SK-N-SH (cell line): ENCODE results near the gene GKN1. TPM values are rescaled to one million over a fixed set of nuclear protein-coding genes. Genes with fewer than 3 reads are reported as not detected.

ENCODE experiments used
- CTCF ChIA-PET: fragments of 300-600, 350-600 bp; formaldehyde crosslinking; extraction: SDS; loops from one replicate; lab custom pipeline; 2021; lab: Yijun Ruan, JAX
- POLR2A ChIA-PET: fragments of 350-600 bp; sonication (Branson Sonifier 250); formaldehyde crosslinking; extraction: SDS; loops from one replicate; lab custom pipeline; 2020; ENCODE audit warnings: antibody characterized with exemption, inconsistent platforms; lab: Yijun Ruan, JAX
- DNase-seq: peaks from one replicate; pipeline ENCODE4 v3.0.0; 2012
- H2AFZ ChIP-seq: fragments of 200-600 bp; sonication (generic); 2 replicates; pipeline ENCODE4 v1.8.1; 2016; ENCODE audit warnings: antibody characterized with exemption, mild to moderate bottlenecking, low read depth
- H3F3A ChIP-seq: fragments of 200-600 bp; sonication (generic); replicated peaks from 2 replicates; pipeline ENCODE3; 2016; ENCODE audit warnings: antibody characterized with exemption, mild to moderate bottlenecking; ENCODE audit not compliant: insufficient read depth
- H3K27ac ChIP-seq, 2 experiments: fragments of 200-500 bp in 1 of 2; fragments of 200-600 bp in 1 of 2; sonication (Bioruptor generic) in 1 of 2; sonication (generic), shearing (Covaris generic) in 1 of 2; 2 replicates each; pipeline versions ENCODE4 v1.5.1 to v1.6.1; 2014 to 2016; ENCODE audit warnings: low read depth in 2 of 2, inconsistent platforms in 1 of 2, low read length in 1 of 2, mild to moderate bottlenecking in 1 of 2, mixed read lengths in 1 of 2
- H3K27me3 ChIP-seq: fragments of 200-600 bp; sonication (generic), shearing (Covaris generic); 2 replicates; pipeline ENCODE4 v1.6.1; 2016; ENCODE audit warnings: mixed run types; ENCODE audit not compliant: insufficient read depth
- H3K36me3 ChIP-seq, 2 experiments: fragments of 200-500 bp in 1 of 2; fragments of 200-600 bp in 1 of 2; sonication (Bioruptor generic) in 1 of 2; sonication (generic) in 1 of 2; replicated peaks in 1 of 2; 2 replicates each; pipeline versions ENCODE3 to v1.5.1; 2014 to 2016; ENCODE audit warnings: low read length in 1 of 2, mild to moderate bottlenecking in 1 of 2; ENCODE audit not compliant: insufficient read depth in 2 of 2, control insufficient read depth in 1 of 2
- H3K4me1 ChIP-seq, 2 experiments: fragments of 200-500 bp in 1 of 2; fragments of 200-600 bp in 1 of 2; sonication (Bioruptor generic) in 1 of 2; sonication (generic), shearing (Covaris generic) in 1 of 2; 2 replicates each; pipeline versions ENCODE4 v1.5.1 to v1.6.1; 2014 to 2016; ENCODE audit warnings: low read depth in 1 of 2, low read length in 1 of 2, mixed run types in 1 of 2; ENCODE audit not compliant: insufficient read depth in 2 of 2, control insufficient read depth in 1 of 2
- H3K4me2 ChIP-seq: fragments of 200-600 bp; sonication (generic), shearing (Covaris generic); 2 replicates; pipeline ENCODE4 v1.6.1; 2017; ENCODE audit warnings: mixed run types
- H3K4me3 ChIP-seq, 2 experiments: fragments of 200-500 bp in 1 of 2; fragments of 200-600 bp in 1 of 2; sonication (Bioruptor generic) in 1 of 2; sonication (generic), shearing (Covaris generic) in 1 of 2; 2 replicates each; pipeline versions ENCODE4 v1.5.1 to v1.8.1; 2014 to 2016; ENCODE audit warnings: low read depth in 2 of 2, inconsistent platforms in 1 of 2, low read length in 1 of 2, mild to moderate bottlenecking in 1 of 2, mixed read lengths in 1 of 2, moderate library complexity in 1 of 2
- H3K79me2 ChIP-seq: fragments of 200-600 bp; sonication (generic); 2 replicates; pipeline ENCODE4 v1.8.1; 2017; ENCODE audit warnings: mild to moderate bottlenecking; ENCODE audit not compliant: insufficient read depth
- H3K9ac ChIP-seq: fragments of 200-600 bp; sonication (generic); 2 replicates; pipeline ENCODE4 v1.6.1; 2017; ENCODE audit warnings: mixed run types
- H3K9me2 ChIP-seq: fragments of 200-600 bp; sonication (generic); 2 replicates; pipeline ENCODE4 v1.6.1; 2017; ENCODE audit warnings: mixed run types
- H3K9me3 ChIP-seq: fragments of 200-600 bp; sonication (generic); 2 replicates; pipeline ENCODE4 v1.6.1; 2017; ENCODE audit warnings: mixed run types, mild to moderate bottlenecking, moderate library complexity
- H4K20me1 ChIP-seq: fragments of 200-600 bp; sonication (generic); 2 replicates; pipeline ENCODE4 v1.6.1; 2017; ENCODE audit warnings: mild to moderate bottlenecking, mixed run types; ENCODE audit not compliant: insufficient read depth
- CHD2 ChIP-seq: fragments of 150-350 bp; IDR thresholded peaks from 2 replicates; pipeline ENCODE4 v1.6.1; 2018; ENCODE audit warnings: low read length; ENCODE audit not compliant: partially characterized antibody
- EP300 ChIP-seq, 2 experiments: IDR thresholded peaks; 2 replicates each; pipeline versions ENCODE4 v1.4.0 to v1.6.1; 2012; ENCODE audit warnings: borderline replicate concordance in 1 of 2, low read depth in 1 of 2, low read length in 1 of 2
- EZH2phosphoT487 ChIP-seq: fragments of 200-600 bp; sonication (generic); IDR thresholded peaks from 2 replicates; pipeline ENCODE4 v1.6.1; 2017; ENCODE audit warnings: low read depth, mixed run types, mild to moderate bottlenecking, antibody characterized with exemption, moderate library complexity, borderline replicate concordance
- FOXJ3 ChIP-seq: sonication (generic); formaldehyde crosslinking; IDR thresholded peaks from 2 replicates; pipeline ENCODE4 v1.5.1; 2020; ENCODE audit warnings: mild to moderate bottlenecking, missing genetic modification reagents
- GABPA ChIP-seq: IDR thresholded peaks from 2 replicates; pipeline ENCODE4 v1.4.0; 2012; ENCODE audit warnings: low read depth, mild to moderate bottlenecking
- GATA2 ChIP-seq: sonication (generic); formaldehyde crosslinking; IDR thresholded peaks from 2 replicates; pipeline ENCODE4 v1.5.0; 2020; ENCODE audit warnings: mild to moderate bottlenecking, missing genetic modification reagents
- IRF3 ChIP-seq: fragments of 150-350 bp; IDR thresholded peaks from 2 replicates; pipeline ENCODE4 v1.6.1; 2016; ENCODE audit warnings: mild to moderate bottlenecking, low read depth, low read length
- JUND ChIP-seq: IDR thresholded peaks from 2 replicates; pipeline ENCODE4 v1.4.0; 2012
- MAX ChIP-seq: IDR thresholded peaks from 2 replicates; pipeline ENCODE4 v1.4.0; 2012; ENCODE audit warnings: low read depth
- MXI1 ChIP-seq: IDR thresholded peaks from 2 replicates; pipeline ENCODE4 v1.6.1; 2012; ENCODE audit warnings: mild to moderate bottlenecking, low read depth, low read length, improper control_type of control experiment
- NFIC ChIP-seq: IDR thresholded peaks from 2 replicates; pipeline ENCODE4 v1.4.0; 2012; ENCODE audit warnings: borderline replicate concordance
- NRF1 ChIP-seq: IDR thresholded peaks from 2 replicates; pipeline ENCODE4 v1.6.1; 2012; ENCODE audit warnings: low read depth, mild to moderate bottlenecking, low read length
- RCOR1 ChIP-seq: fragments of 150-350 bp; IDR thresholded peaks from 2 replicates; pipeline ENCODE4 v1.6.1; 2017; ENCODE audit warnings: antibody characterized with exemption, low read length
- REST ChIP-seq: IDR thresholded peaks from 2 replicates; pipeline ENCODE4 v1.6.1; 2012; ENCODE audit warnings: mild to moderate bottlenecking, low read depth, low read length, moderate library complexity
- SIN3A ChIP-seq: IDR thresholded peaks from 2 replicates; pipeline ENCODE4 v1.6.1; 2012; ENCODE audit warnings: low read depth, mild to moderate bottlenecking, low read length, moderate library complexity, borderline replicate concordance
- SMC3 ChIP-seq: IDR thresholded peaks from 2 replicates; pipeline ENCODE4 v1.6.1; 2012; ENCODE audit warnings: low read depth, low read length, improper control_type of control experiment
- TCF12 ChIP-seq: IDR thresholded peaks from 2 replicates; pipeline ENCODE4 v1.4.0; 2012
- USF1 ChIP-seq: IDR thresholded peaks from 2 replicates; pipeline ENCODE4 v1.4.0; 2012; ENCODE audit warnings: low read depth, borderline replicate concordance
- USF2 ChIP-seq: fragments of 150-350 bp; IDR thresholded peaks from 2 replicates; pipeline ENCODE4 v1.6.1; 2017; ENCODE audit warnings: antibody characterized with exemption, low read length, low read depth, borderline replicate concordance
- ZBTB33 ChIP-seq: IDR thresholded peaks from 2 replicates; pipeline ENCODE4 v1.4.0; 2012; ENCODE audit warnings: low read depth, borderline replicate concordance
- WGBS: methylation state at CpG from one replicate; pipeline ENCODE4 v1.1.6; 2017; ENCODE audit warnings: low lambda C conversion rate; 5-methylcytosine and 5-hydroxymethylcytosine counted together
- polyA plus RNA-seq, 3 experiments: library from polyadenylated mRNA; depleted of rRNA; stranded (reverse); fragments of >200 nt; gene quantifications; 2 replicates each; pipeline ENCODE4 v1.2.3, GENCODE V29; 2012

Gene GKN1
- polyA plus RNA-seq, 1 of the 3 experiments (the other 2 are of a cell fraction), result not detected

- Histone ChIP-seq H3F3A (peaks cover 3% of the 10 kb centered on the region), H3K4me1 (no peaks in the 10 kb centered on the region; a peak in 1 of 4 replicates), H2AFZ (no peak overlapping the region), H3K4me2 (no peak overlapping the region), H3K9ac (no peak overlapping the region), H3K9me3 (no peaks in the 10 kb centered on the region), H4K20me1 (no peaks in the 10 kb centered on the region), H3K9me2 (no peaks in the 10 kb centered on the region), H3K4me3 (no peak overlapping the region), H3K27me3 (no peaks in the 10 kb centered on the region), H3K79me2 (no peaks in the 10 kb centered on the region), H3K36me3 (no peaks in the 10 kb centered on the region), H3K27ac (no peak overlapping the region)
- TF ChIP-seq ZBTB33 (no peak), NRF1 (no peak), SIN3A (no peak), NFIC (no peak), IRF3 (no peak), GATA2 (no peak), USF2 (no peak), USF1 (no peak), MXI1 (no peak), FOXJ3 (CRISPR knock-in tag) (no peak), GABPA (no peak), CHD2 (no peak), JUND (no peak)
- POLR2A ChIA-PET, result no interaction called here
- 81% methylated on average over 3 of the region's 3 CpGs for WGBS
- CTCF ChIA-PET, result no interaction called here
- no peak for DNase-seq
These were observed 3.7 kb downstream of the GKN1 start for GRCh38 chr2:68978098-68978497.

- no peaks in the 10 kb centered on the region for H3K36me3 ChIP-seq
- no peak overlapping the region for H3K27ac ChIP-seq
- 94% methylated on average over 1 of the region's 1 CpG for WGBS
- H3K4me3 ChIP-seq, result no peak overlapping the region
- H3K4me2 ChIP-seq, result no peak overlapping the region
- H3F3A ChIP-seq, result no peaks in the 10 kb centered on the region
- no peaks in the 10 kb centered on the region for H3K9me3 ChIP-seq
- no peaks in the 10 kb centered on the region for H3K4me1 ChIP-seq
- H4K20me1 ChIP-seq, result no peaks in the 10 kb centered on the region
- H2AFZ ChIP-seq, result no peak overlapping the region
- H3K9ac ChIP-seq, result no peak overlapping the region
- ChIA-PET CTCF (no interaction called here), POLR2A (no interaction called here)
- no peaks in the 10 kb centered on the region for H3K27me3 ChIP-seq
- DNase-seq, result no peak
- no peak for TF ChIP-seq REST
- TF ChIP-seq SMC3, result no peak
- TF ChIP-seq CHD2, result no peak
- no peak for TF ChIP-seq EP300 (IDR thresholded peaks at IDR 0.05; ENCODE audit: borderline replicate concordance in 1 of 2, low read depth in 1 of 2, low read length in 1 of 2)
- TF ChIP-seq FOXJ3 (CRISPR knock-in tag), result no peak
- no peak for TF ChIP-seq SIN3A
- TF ChIP-seq EZH2phosphoT487, result no peak
- no peak for TF ChIP-seq MAX
- no peak for TF ChIP-seq MXI1
- TF ChIP-seq TCF12, result no peak
- no peak for TF ChIP-seq RCOR1
- H3K79me2 ChIP-seq, result no peaks in the 10 kb centered on the region
- no peaks in the 10 kb centered on the region for H3K9me2 ChIP-seq
These were observed 6.5 kb downstream of the GKN1 start for GRCh38 chr2:68980956-68981355.
